MM.1S (cell line): Measurements from ENCODE around the gene ZFPM1.

Source experiments
- CTCF ChIP-seq: fragments of 300-600 bp; sonication (generic); IDR thresholded peaks from 2 replicates; pipeline ENCODE4 v1.5.1; 2016; ENCODE audit warnings: antibody characterized with exemption, low read length, mixed read lengths
- EZH2phosphoT487 ChIP-seq: fragments of 300-600 bp; sonication (generic); IDR thresholded peaks from 2 replicates; pipeline ENCODE4 v1.6.1; 2018; ENCODE audit warnings: antibody characterized with exemption, low read length

- no peak for TF ChIP-seq CTCF
- no peak for TF ChIP-seq EZH2phosphoT487
Measured at GRCh38 chr16:88415381-88415705, 37.7 kb upstream of the ZFPM1 start.
